Hypothalamus (tissue), 51 donors: ENCODE measurements around the gene DHRS2.

Experiments
- DNase-seq, 51 donors: peaks; one replicate each; lab custom pipeline; 2025; lab: John Stamatoyannopoulos, UW

The DHRS2 gene

GRCh38 chr14:23645812-23646647 is 9.9 kb downstream of the DHRS2 start:
- DNase-seq: no peak

- no peak for DNase-seq
Observed at GRCh38 chr14:23646648-23647549, 10.7 kb downstream of the DHRS2 start.

DNA sequence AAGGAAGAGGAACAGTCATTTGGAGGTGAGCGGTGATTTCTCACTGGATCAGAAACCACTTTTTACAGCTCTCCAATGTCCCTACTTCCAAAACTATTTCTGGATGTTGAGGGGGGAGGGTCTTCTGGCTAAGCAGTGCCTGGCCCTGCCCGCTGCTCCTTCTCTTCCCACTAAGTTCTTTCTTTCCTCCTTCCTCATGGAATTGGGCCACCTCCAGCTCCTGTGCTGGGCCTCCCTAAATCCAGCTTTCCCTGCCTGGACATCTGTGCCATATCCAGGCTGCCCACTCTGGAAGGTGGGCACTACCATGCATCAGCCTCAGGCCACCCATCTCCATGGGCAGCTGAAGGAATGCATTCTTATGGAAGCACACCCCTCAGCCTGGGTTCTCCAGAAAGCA is 11.5 kb downstream of the DHRS2 start:
- DNase-seq: no peak

GRCh38 chr14:23648764-23649460 is 12.7 kb downstream of the DHRS2 start:
- no peak for DNase-seq

DNA sequence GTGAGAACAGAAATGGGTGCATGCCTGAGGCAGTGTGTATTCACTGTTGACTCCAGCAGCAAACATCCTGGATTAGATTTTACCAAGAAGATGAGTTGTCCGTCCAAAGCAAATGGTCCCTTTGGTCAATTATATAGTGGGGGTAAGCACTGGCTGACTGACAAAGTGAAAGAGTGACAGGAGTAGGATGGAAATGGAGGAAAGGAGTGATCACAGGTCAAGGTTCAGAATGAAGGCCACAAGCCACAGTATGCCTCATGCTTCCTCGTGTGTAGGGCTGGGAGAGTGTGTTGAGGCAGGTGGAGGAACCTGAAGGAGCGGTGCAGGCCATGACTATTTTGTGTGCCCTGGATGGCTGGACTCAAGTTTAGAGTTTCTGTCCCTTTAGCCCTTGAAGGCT is 14.3 kb downstream of the DHRS2 start:
- no peak for DNase-seq

- DNase-seq: no peak
Observed at GRCh38 chr14:23653051-23653450, 16.9 kb downstream of the DHRS2 start.

DNA sequence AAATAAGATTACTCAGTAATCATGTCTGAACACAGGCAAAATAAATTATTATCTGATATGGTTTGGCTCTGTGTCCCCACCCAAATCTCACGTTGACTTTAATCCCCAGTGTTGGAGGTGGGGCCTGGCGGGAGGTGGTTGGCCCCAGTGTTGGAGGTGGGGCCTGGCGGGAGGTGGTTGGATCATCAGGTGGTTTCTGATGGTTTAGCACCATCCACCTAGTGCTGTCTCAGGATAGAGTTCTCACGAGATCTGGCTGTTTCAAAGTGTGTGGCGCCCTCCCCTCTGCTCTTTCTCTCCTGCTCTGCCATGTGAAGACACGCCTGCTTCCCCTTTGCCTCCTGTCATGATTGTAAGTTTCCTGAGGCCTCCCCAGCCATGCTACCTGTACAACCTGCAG is 18.1 kb downstream of the DHRS2 start:
- DNase-seq: no peak

- no peak for DNase-seq
Observed at GRCh38 chr14:23657959-23658470, 21.9 kb downstream of the DHRS2 start.

DNA sequence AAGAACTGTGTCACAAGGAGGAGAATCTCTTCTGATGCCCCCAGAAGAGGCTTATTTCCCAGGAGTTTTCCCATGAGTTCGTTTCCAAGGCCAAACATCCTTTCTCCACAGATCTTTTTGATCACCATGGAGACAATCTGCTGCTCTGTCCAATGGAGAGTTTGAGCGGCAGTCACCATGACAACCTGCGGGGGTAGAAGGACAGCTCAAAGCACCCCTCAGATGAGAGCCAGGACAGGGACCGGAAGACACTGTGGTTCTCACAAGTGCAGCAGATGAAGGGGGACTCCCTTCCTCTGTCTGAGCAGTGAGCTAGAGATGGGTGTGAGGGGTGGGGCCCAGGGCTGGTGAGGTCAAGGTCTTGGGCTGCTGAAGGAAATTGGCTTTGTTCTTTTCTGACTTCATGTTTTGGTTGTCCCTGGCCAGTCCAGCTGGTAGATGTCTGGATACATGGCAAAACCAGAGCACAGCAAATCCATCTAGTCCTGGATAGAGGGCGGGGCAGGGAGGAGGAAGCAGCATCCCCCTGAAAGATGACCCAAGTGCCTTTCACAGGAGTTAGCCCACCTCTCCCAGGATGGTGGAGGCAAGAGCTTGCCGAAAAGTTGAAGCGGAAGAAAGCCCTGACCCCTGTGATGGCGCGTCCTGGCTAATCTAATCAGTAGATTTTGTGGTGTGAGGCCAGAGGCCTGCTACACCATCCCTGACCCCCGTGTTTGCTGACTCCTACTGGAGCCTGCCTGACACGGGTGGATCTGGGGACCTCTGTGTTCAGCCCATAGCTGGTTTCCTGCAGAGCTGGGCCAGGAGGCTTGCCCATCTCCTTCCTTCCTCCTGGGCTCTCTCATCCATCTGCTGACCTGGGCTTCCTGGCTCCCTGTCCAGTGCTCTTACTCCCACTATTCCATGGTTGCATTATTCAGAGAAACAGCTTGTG is 24.4 kb downstream of the DHRS2 start:
- DNase-seq: peak in 24 of 51 donors; percentile 2 to 61 (median 18)

DNA sequence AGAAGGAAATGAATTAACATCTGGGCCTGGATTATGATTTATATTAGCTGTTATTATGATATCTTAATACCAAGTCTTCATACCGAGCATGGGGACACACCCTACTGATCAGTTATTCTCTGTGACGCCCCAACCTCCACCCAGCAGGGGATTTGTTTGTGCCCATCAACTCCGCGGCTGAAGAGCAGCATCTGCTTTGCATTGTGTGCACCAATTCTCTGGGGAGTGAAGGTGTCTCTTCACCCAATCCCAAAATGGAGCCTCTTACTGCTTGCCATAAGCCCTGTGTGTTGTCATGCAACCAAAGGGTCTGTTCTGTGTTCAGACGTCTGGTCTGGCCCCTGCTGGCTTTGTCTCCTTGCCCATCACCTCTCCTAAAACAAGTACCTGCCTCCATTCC is 25.4 kb downstream of the DHRS2 start:
- DNase-seq: no peak

- DNase-seq: no peak
Observed at GRCh38 chr14:23663127-23663526, 27.0 kb downstream of the DHRS2 start.

DNA sequence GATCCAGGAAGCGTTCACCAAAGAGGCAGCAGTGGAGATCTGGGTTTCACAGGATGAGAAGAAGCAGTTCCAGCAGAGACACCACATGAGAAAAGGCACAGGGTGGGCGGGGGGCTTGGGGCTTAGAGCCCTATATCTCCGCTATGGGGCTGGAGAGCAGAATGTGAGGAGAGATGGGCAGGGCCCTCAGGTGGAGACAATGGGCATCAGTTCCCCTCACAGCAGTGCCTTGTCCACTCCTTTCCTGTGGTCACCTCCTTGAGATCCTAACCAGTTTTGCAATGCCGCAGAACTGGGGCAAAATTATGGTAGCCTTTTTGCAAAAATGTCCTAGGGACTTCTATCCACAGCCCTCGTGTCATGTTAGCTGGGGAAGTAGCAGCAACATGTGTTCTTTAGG is 27.5 kb downstream of the DHRS2 start:
- DNase-seq: no peak

- DNase-seq: no peak
Observed at GRCh38 chr14:23664207-23664885, 28.2 kb downstream of the DHRS2 start.

DNA sequence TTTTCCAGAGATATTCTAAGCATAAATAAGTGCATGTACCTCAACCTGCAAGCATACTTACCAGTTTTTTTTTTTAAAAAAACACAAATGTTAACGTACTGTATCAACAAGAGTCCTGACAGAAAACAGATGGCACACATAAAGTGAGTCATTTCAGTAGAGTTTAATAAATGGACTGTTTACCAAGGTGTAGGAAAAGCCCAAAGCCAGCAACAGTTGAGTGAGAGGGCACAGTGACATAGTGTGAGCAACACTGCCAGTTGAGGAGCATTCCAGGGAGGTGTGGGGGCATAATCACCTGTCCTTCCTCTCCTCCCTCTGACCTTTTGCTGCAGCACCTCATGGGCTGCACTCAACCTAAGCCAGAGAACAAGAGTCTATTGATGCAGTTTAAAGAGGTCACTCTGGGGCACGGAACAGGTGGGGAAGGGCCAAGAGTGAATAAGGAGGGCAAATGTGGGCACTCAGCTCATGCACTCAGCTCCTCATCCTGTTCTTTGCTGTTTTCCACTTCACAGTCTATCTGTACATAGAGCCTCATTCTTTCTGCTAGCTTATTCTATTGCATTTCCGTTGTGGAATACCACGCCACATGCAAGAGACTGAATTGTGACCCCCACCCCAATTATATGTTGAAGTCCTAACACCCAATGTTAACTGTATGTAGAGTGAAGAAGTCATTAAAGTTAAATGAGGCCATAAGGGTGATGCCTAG is 29.3 kb downstream of the DHRS2 start:
- DNase-seq: no peak

- no peak for DNase-seq
Observed at GRCh38 chr14:23667134-23667533, 31.0 kb downstream of the DHRS2 start.

DNA sequence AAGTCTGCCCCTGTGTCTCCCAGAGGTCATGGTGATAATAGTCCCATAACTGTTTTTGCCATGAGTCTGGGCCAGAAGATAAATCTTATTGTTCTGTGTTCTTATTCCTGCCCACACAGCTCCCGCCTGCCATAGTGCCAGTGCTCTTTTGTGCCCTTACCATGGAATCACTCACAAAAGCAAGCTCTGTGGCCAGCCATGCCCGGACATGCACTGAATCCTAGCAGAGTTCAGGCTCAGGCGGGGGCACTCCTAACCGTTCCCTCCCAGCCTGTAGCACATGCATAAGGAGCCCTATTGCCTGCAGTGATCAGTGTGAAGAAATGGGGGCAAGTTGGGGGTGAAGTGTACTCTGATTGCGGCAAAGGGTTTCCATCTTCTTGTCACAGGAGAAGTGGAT is 33.3 kb downstream of the DHRS2 start:
- no peak for DNase-seq

DNA sequence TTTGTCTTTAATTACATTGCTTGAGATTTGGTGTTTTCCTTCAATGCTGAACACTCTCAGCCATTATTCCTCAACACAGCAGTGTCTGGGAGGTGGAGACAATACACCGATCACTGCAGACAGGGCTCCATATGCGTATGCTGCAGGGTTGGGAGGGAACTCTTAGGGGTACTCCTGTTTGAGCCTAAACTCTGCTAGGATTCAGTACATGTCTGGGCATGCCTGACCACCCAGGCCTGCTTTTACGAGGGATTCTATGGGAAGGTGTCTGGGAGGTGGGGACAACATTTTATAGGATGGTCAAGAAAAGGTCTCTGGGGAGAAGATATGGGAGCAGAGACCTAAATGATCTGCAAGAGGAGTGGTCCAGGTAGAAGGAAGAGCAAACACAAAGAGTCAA is 34.3 kb downstream of the DHRS2 start:
- no peak for DNase-seq

GRCh38 chr14:23672200-23672599 is 36.0 kb downstream of the DHRS2 start:
- DNase-seq: no peak

- DNase-seq: no peak
Observed at GRCh38 chr14:23675337-23675736, 39.2 kb downstream of the DHRS2 start.
